Glutamatergic neuron (in vitro differentiated cells): ENCODE data around the gene C1orf56. TPM values are rescaled to one million over a fixed set of nuclear protein-coding genes. Genes with fewer than 3 reads are reported as not detected.

Experiments
- DNase-seq: peaks from one replicate; pipeline ENCODE4 v3.0.0; 2022
- H3K27ac Mint-ChIP-seq: one replicate; pipeline ENCODE4 v1.8.0; 2020; ENCODE audit warnings: mild to moderate bottlenecking, mixed read lengths, inconsistent platforms; ENCODE audit not compliant: unreplicated experiment
- H3K27me3 Mint-ChIP-seq: one replicate; pipeline ENCODE4 v1.8.0; 2020; ENCODE audit warnings: mild to moderate bottlenecking, moderate library complexity, mixed read lengths, inconsistent platforms; ENCODE audit not compliant: unreplicated experiment
- H3K36me3 Mint-ChIP-seq: one replicate; pipeline ENCODE4 v1.8.0; 2020; ENCODE audit warnings: mild to moderate bottlenecking, mixed read lengths, inconsistent platforms; ENCODE audit not compliant: unreplicated experiment
- H3K4me1 Mint-ChIP-seq: one replicate; pipeline ENCODE4 v1.8.0; 2020; ENCODE audit warnings: mild to moderate bottlenecking, low read depth, mixed read lengths, inconsistent platforms; ENCODE audit not compliant: unreplicated experiment
- H3K4me3 Mint-ChIP-seq: one replicate; pipeline ENCODE4 v1.8.0; 2020; ENCODE audit warnings: mild to moderate bottlenecking, mixed read lengths, inconsistent platforms; ENCODE audit not compliant: unreplicated experiment
- H3K9me3 Mint-ChIP-seq: one replicate; pipeline ENCODE4 v1.8.0; 2020; ENCODE audit warnings: mild to moderate bottlenecking, moderate library complexity, mixed read lengths, inconsistent platforms; ENCODE audit not compliant: unreplicated experiment
- CTCF ChIP-seq: fragments of 200-600 bp; sonication (generic); IDR thresholded peaks from one replicate; pipeline ENCODE4 v1.5.0; 2021; ENCODE audit not compliant: partially characterized antibody, unreplicated experiment
- total RNA-seq: library from RNA; stranded (reverse); fragmentation: NEBNext Ultra II Directional; extraction: Animal tissue kit (Norgen Biotek cat#: 25700); gene quantifications from one replicate; pipeline ENCODE4 v1.2.1, GENCODE V29; 2021; ENCODE audit not compliant: unreplicated experiment

The C1orf56 gene
- total RNA-seq, 1 donor from 2014 or later: 1.8 TPM

- Mint-ChIP-seq H3K36me3 (peaks cover 4% of the 10 kb centered on the region), H3K9me3 (peaks cover 27% of the 10 kb centered on the region), H3K27me3 (peaks cover 24% of the 10 kb centered on the region), H3K4me1 (peaks cover 16% of the 10 kb centered on the region), H3K4me3 (peak overlapping the region; percentile 20), H3K27ac (no peak overlapping the region)
- no peak for TF ChIP-seq CTCF
- DNase-seq: no peak
These were observed 8.0 kb downstream of the C1orf56 start for GRCh38 chr1:151055581-151055980.

- no peak overlapping the region for H3K27ac Mint-ChIP-seq
- peaks cover 16% of the 10 kb centered on the region for H3K4me1 Mint-ChIP-seq
- H3K9me3 Mint-ChIP-seq: peaks cover 33% of the 10 kb centered on the region
- peak overlapping the region; percentile 93 for H3K4me3 Mint-ChIP-seq
- no peak for TF ChIP-seq CTCF
- no peak for DNase-seq
- H3K36me3 Mint-ChIP-seq: peaks cover 4% of the 10 kb centered on the region
- peaks cover 30% of the 10 kb centered on the region for H3K27me3 Mint-ChIP-seq
These were observed 8.6 kb downstream of the C1orf56 start for GRCh38 chr1:151056149-151056548.

GRCh38 chr1:151058692-151059091 is 11.1 kb downstream of the C1orf56 start:
- peak; percentile 40 for DNase-seq
- no peak for TF ChIP-seq CTCF
- Mint-ChIP-seq H3K27ac (peak overlapping the region; percentile 98), H3K9me3 (peaks cover 52% of the 10 kb centered on the region), H3K4me1 (peaks cover 19% of the 10 kb centered on the region), H3K36me3 (peaks cover 19% of the 10 kb centered on the region), H3K4me3 (peak overlapping the region; percentile 93), H3K27me3 (peaks cover 36% of the 10 kb centered on the region)

GRCh38 chr1:151059109-151060006 is 11.8 kb downstream of the C1orf56 start, which contains the start of gene CDC42SE1:
CDC42SE1 (minus strand) TSS chr1:151059622; CDS start chr1:151055730, 3,892 bp downstream.
- Mint-ChIP-seq H3K27ac (peak within 1 kb of the TSS; percentile 98), H3K27me3 (peaks cover 36% of the 10 kb centered on the region), H3K4me1 (peaks cover 21% of the 10 kb centered on the region), H3K4me3 (peak within 1 kb of the TSS; percentile 93), H3K9me3 (peaks cover 52% of the 10 kb centered on the region), H3K36me3 (peaks cover 22% of the 10 kb centered on the region)
- peak; percentile 91 for DNase-seq
- TF ChIP-seq CTCF: peak; percentile 73

GRCh38 chr1:151060007-151060656 is 12.6 kb downstream of the C1orf56 start, which contains the start of gene MLLT11:
MLLT11 (plus strand) TSS chr1:151060397; CDS start chr1:151067225, 6,828 bp downstream.
- H3K27me3 Mint-ChIP-seq: peaks cover 36% of the 10 kb centered on the region
- TF ChIP-seq CTCF: no peak
- peaks cover 27% of the 10 kb centered on the region for H3K36me3 Mint-ChIP-seq
- H3K4me1 Mint-ChIP-seq: peaks cover 23% of the 10 kb centered on the region
- peak within 1 kb of the TSS; percentile 98 for H3K27ac Mint-ChIP-seq
- DNase-seq: peak; percentile 88
- peaks cover 54% of the 10 kb centered on the region for H3K9me3 Mint-ChIP-seq
- peak within 1 kb of the TSS; percentile 93 for H3K4me3 Mint-ChIP-seq
